Ovary (tissue), 9 donors: ENCODE results near the gene MRRF. TPM values are rescaled to one million over a fixed set of nuclear protein-coding genes. Genes with fewer than 3 reads are reported as not detected.

Source experiments
- DNase-seq, 5 donors: peaks; one replicate each; pipeline ENCODE4 v3.0.0-alpha.2; 2019 to 2020
- H3K27ac ChIP-seq, 2 donors: fragments of 200-600 bp; one replicate each; pipeline versions ENCODE4 v1.5.1 to v1.8.0; 2019 to 2022
- H3K27me3 ChIP-seq: fragments of 200-600 bp; one replicate; pipeline ENCODE4 v1.8.0; 2022
- H3K36me3 ChIP-seq: fragments of 200-600 bp; sonication (generic); one replicate; pipeline ENCODE4 v1.5.1; 2019
- H3K4me1 ChIP-seq: one replicate; pipeline ENCODE4 v1.8.1; 2013; ENCODE audit warnings: mild to moderate bottlenecking, moderate library complexity; ENCODE audit not compliant: insufficient read depth
- H3K4me3 ChIP-seq: fragments of 200-600 bp; sonication (generic); one replicate; pipeline ENCODE4 v1.5.1; 2017
- H3K9me3 ChIP-seq, 2 donors: fragments of 200-600 bp in 1 of 2; sonication (generic) in 1 of 2; one replicate each; pipeline versions ENCODE4 v1.5.1 to v1.8.1; 2013 to 2019; ENCODE audit warnings: mild to moderate bottlenecking in 1 of 2, moderate library complexity in 1 of 2
- CTCF ChIP-seq, 3 donors: fragments of 450-650 bp in 2 of 3; fragments of 200-600 bp in 1 of 3; IDR thresholded peaks; one replicate each; pipeline versions ENCODE4 v1.5.1 to v1.8.0; 2016 to 2022; ENCODE audit warnings: antibody characterized with exemption in 3 of 3, mild to moderate bottlenecking in 1 of 3
- EP300 ChIP-seq: sonication (generic); formaldehyde crosslinking; IDR thresholded peaks from one replicate; pipeline ENCODE4 v1.6.1; 2017; ENCODE audit warnings: antibody characterized with exemption
- POLR2A ChIP-seq: fragments of 450-650 bp; IDR thresholded peaks from one replicate; pipeline ENCODE4 v1.6.1; 2017; ENCODE audit warnings: antibody characterized with exemption, mild to moderate bottlenecking, moderate library complexity
- WGBS, 3 donors: extraction: QIAGEN DNeasy Blood & Tissue Kit in 1 of 3; methylation state at CpG; one replicate each; pipeline versions ENCODE4 v1.1.5 to v1.1.7; 2013 to 2017; 5-methylcytosine and 5-hydroxymethylcytosine counted together
- intact Hi-C, 4 donors: fragments of 100-400 bp; cut with DNase I; formaldehyde crosslinking; loops; one replicate each; pipeline versions ENCODE4 v1.11.0 to v1.15.1; 2022 to 2023
- polyA plus RNA-seq, 2 donors: library from polyadenylated mRNA; stranded (reverse); fragments of 200-250 nt in 1 of 2; fragments of 350-450 nt in 1 of 2; fragmentation: Illumina TruSeq in 1 of 2; extraction: RNeasy Lipid Tissue Mini Kit (QIAGEN cat#74804) in 1 of 2; gene quantifications; one replicate each; pipeline ENCODE4 v1.2.3, GENCODE V29; 2013 to 2014
- total RNA-seq, 7 donors: library from RNA; depleted of rRNA in 2 of 7; stranded (reverse); fragments of >200 nt in 2 of 7; fragmentation: NEBNext Ultra II Directional in 3 of 7; extraction: Animal tissue kit (Norgen Biotek cat#: 25700) in 3 of 7; gene quantifications; one replicate each; pipeline versions ENCODE4 v1.1.0 to v1.2.4, GENCODE V29; 2016 to 2023
- donor health status: DM: no; HTN: no; CAD: no; lungs with moderate emphysema.
- donor health status: DM: no; HTN: no; CAD: no.
- donor health status: Bipolar disorder and iron deficiency.
- donor health status: DM: yes; HTN: yes; CAD: no.
- donor health status: DM: no; HTN: no; CAD: no.
- donor health status: DM: yes; HTN: yes; CAD: no.

MRRF gene
- total and polyA plus RNA-seq, 9 donors: 15.6 to 29.8 (median 22.2) TPM

GRCh38 chr9:122276096-122276495 is 11.4 kb downstream of the MRRF start:
- H3K9me3 ChIP-seq: peaks cover 0 to 3% of the 10 kb centered on the region in 2 donors
- intact Hi-C loops: no loop called here
- H3K27me3 ChIP-seq: no peaks in the 10 kb centered on the region
- no peak for TF ChIP-seq POLR2A
- TF ChIP-seq CTCF (IDR thresholded peaks at IDR 0.05): no peak
- no peak for TF ChIP-seq EP300
- no peaks in the 10 kb centered on the region for H3K36me3 ChIP-seq
- 92% methylated on average over 7 of the region's 7 CpGs for WGBS, 3 donors
- H3K4me3 ChIP-seq: no peak overlapping the region
- DNase-seq: no peak
- no peaks in the 10 kb centered on the region for H3K4me1 ChIP-seq
- no peak overlapping the region for H3K27ac ChIP-seq

GRCh38 chr9:122277285-122277897 is 12.7 kb downstream of the MRRF start:
- H3K9me3 ChIP-seq: peaks cover 0 to 3% of the 10 kb centered on the region in 2 donors
- intact Hi-C loops: no loop called here
- no peaks in the 10 kb centered on the region for H3K27me3 ChIP-seq
- H3K36me3 ChIP-seq: no peaks in the 10 kb centered on the region
- H3K4me3 ChIP-seq: no peak overlapping the region
- 96 to 98% (median 97%) methylated on average over 10 of the region's 10 CpGs for WGBS, 3 donors
- no peaks in the 10 kb centered on the region for H3K4me1 ChIP-seq
- DNase-seq: no peak
- no peak overlapping the region for H3K27ac ChIP-seq
- TF ChIP-seq POLR2A (no peak), CTCF (IDR thresholded peaks at IDR 0.05) (no peak), EP300 (no peak)

GRCh38 chr9:122281368-122281767 is 16.7 kb downstream of the MRRF start:
- H3K4me3 ChIP-seq: no peak overlapping the region
- peaks cover 0 to 3% of the 10 kb centered on the region in 2 donors for H3K9me3 ChIP-seq
- no peak for TF ChIP-seq CTCF (IDR thresholded peaks at IDR 0.05)
- no peak for TF ChIP-seq EP300
- no peak for TF ChIP-seq POLR2A
- WGBS, 3 donors: 88 to 94% (median 94%) methylated on average over 5 of the region's 5 CpGs
- H3K27me3 ChIP-seq: no peaks in the 10 kb centered on the region
- no peaks in the 10 kb centered on the region for H3K4me1 ChIP-seq
- no peak overlapping the region for H3K27ac ChIP-seq
- no peaks in the 10 kb centered on the region for H3K36me3 ChIP-seq
- intact Hi-C loops: no loop called here
- no peak for DNase-seq

GRCh38 chr9:122286764-122287163 is 22.1 kb downstream of the MRRF start:
- H3K4me1 ChIP-seq: no peaks in the 10 kb centered on the region
- intact Hi-C loops: no loop called here
- H3K9me3 ChIP-seq: no peaks in the 10 kb centered on the region
- DNase-seq: no peak
- H3K4me3 ChIP-seq: no peak overlapping the region
- H3K27ac ChIP-seq: no peak overlapping the region
- H3K27me3 ChIP-seq: no peaks in the 10 kb centered on the region
- TF ChIP-seq CTCF (IDR thresholded peaks at IDR 0.05) (no peak), EP300 (no peak)
- H3K36me3 ChIP-seq: no peaks in the 10 kb centered on the region
- WGBS, 3 donors: 89 to 92% (median 90%) methylated on average over 1 of the region's 1 CpG
